Measurements from ENCODE around the gene KIAA1143. TPM values are rescaled to one million over a fixed set of nuclear protein-coding genes. Genes with fewer than 3 reads are reported as not detected.

Gene KIAA1143
- total RNA-seq, 4 donors from 2014 or later: 16.8 to 26.0 (median 20.7) TPM

- TF ChIP-seq CTCF (IDR thresholded peaks at IDR 0.05): no peak
- ATAC-seq (ENCODE audit: low FRiP score): no peak
- no peak for DNase-seq (ENCODE audit: low spot score)
Observed at GRCh38 chr3:44771424-44772098, 10.1 kb upstream of the KIAA1143 start.

- no peak for ATAC-seq (ENCODE audit: low FRiP score)
- TF ChIP-seq CTCF (IDR thresholded peaks at IDR 0.05): no peak
Observed at GRCh38 chr3:44764248-44764647, 2.8 kb upstream of the KIAA1143 start.

GRCh38 chr3:44762690-44763089 lies 1.3 kb upstream of the KIAA1143 start:
- ATAC-seq (ENCODE audit: low FRiP score): no peak
- no peak for TF ChIP-seq CTCF (IDR thresholded peaks at IDR 0.05)
- DNase-seq (ENCODE audit: low spot score): no peak

More at GRCh38 chr3:44764248-44764647, 2.8 kb upstream of the KIAA1143 start:
- no peak for DNase-seq (ENCODE audit: low spot score)

GRCh38 chr3:44762170-44762677 lies 805 bp upstream of the KIAA1143 start:
- no peak for DNase-seq (ENCODE audit: low spot score)
- no peak for TF ChIP-seq CTCF (IDR thresholded peaks at IDR 0.05)
- ATAC-seq (ENCODE audit: low FRiP score): no peak

- TF ChIP-seq CTCF (IDR thresholded peaks at IDR 0.05): no peak
- DNase-seq (ENCODE audit: low spot score): no peak
- no peak for ATAC-seq (ENCODE audit: low FRiP score)
Observed at GRCh38 chr3:44761101-44761423, 357 bp downstream of the KIAA1143 start.

GRCh38 chr3:44734646-44735168 lies 26.7 kb downstream of the KIAA1143 start:
- TF ChIP-seq CTCF (IDR thresholded peaks at IDR 0.05): no peak
- ATAC-seq (ENCODE audit: low FRiP score): no peak
- DNase-seq (ENCODE audit: low spot score): no peak

GRCh38 chr3:44729384-44729910 lies 32.0 kb downstream of the KIAA1143 start, which contains the start of gene ZNF501:
Gene ZNF501, plus strand, starts transcription at chr3:44729635. Its CDS starts 4,787 bp downstream, at chr3:44734422.
- DNase-seq (ENCODE audit: low spot score) (peak; percentile 87), ATAC-seq (ENCODE audit: low FRiP score) (peak; percentile 99)
- no peak for TF ChIP-seq CTCF (IDR thresholded peaks at IDR 0.05)
